Measurements from ENCODE around the gene DDR1. TPM values are rescaled to one million over a fixed set of nuclear protein-coding genes. Genes with fewer than 3 reads are reported as not detected.

DDR1 gene
- total and polyA plus RNA-seq, 2 experiments from 2014 or later: 58.3 to 154 TPM

- TF ChIP-seq EZH2phosphoT487 (IDR thresholded peaks at IDR 0.05; ENCODE audit: unreplicated experiment) (no peak), STAT1 (IDR thresholded peaks at IDR 0.05; ENCODE audit: unreplicated experiment) (no peak), ZNF462 (CRISPR knock-in tag; IDR thresholded peaks at IDR 0.05) (no peak), POLR2AphosphoS5 (IDR thresholded peaks at IDR 0.05; ENCODE audit: low read depth) (no peak), EZH2 (IDR thresholded peaks at IDR 0.05; ENCODE audit: low read depth, unreplicated experiment) (no peak), CREB1 (CRISPR knock-in tag; IDR thresholded peaks at IDR 0.05; ENCODE audit: low read depth) (no peak), CTCF (conservative IDR thresholded peaks at IDR 0.05; ENCODE audit: low read depth in 2 of 2) (no peak), NANOG (IDR thresholded peaks at IDR 0.05; ENCODE audit: borderline replicate concordance) (no peak), ZNF331 (CRISPR knock-in tag; IDR thresholded peaks at IDR 0.05; ENCODE audit: low read depth) (no peak), ETS1 (IDR thresholded peaks at IDR 0.05) (no peak)
- no peaks in the 10 kb centered on the region for H3K9me2 ChIP-seq (ENCODE audit: insufficient read depth)
- H3K4me2 ChIP-seq: no peak overlapping the region
- DNase-seq (ENCODE audit: low spot score): no peak
- H3K36me3 ChIP-seq (ENCODE audit: insufficient read depth): no peaks in the 10 kb centered on the region; the same call in 1 of the 2 replicates
- Mint-ChIP-seq H3K9me3 (no peaks in the 10 kb centered on the region; the same call in 2 of the 3 replicates), H3K36me3 (ENCODE audit: low read depth) (peaks cover 66% of the 10 kb centered on the region), H3K27ac (no peak overlapping the region), H3K4me1 (peaks cover 26% of the 10 kb centered on the region), H3K4me3 (no peak overlapping the region), H3K27me3 (ENCODE audit: insufficient read depth, low read depth, poor library complexity) (peaks cover 14% of the 10 kb centered on the region)
- H2AFZ ChIP-seq: no peak overlapping the region
- peaks cover 8% of the 10 kb centered on the region; the same call in 1 of the 2 replicates for H3K4me1 ChIP-seq (ENCODE audit: insufficient read depth)
- H3K79me2 ChIP-seq (replicated peaks; ENCODE audit: insufficient read depth): no peaks in the 10 kb centered on the region
- H4K20me1 ChIP-seq (replicated peaks; ENCODE audit: insufficient read depth): no peaks in the 10 kb centered on the region
- no peak overlapping the region for H3K27ac ChIP-seq (ENCODE audit: low read depth)
- 0 out of 2 replicates have a peak, but pooled peaks cover 9% of the 10 kb centered on the region for H3F3A ChIP-seq (replicated peaks; ENCODE audit: low read depth)
- ATAC-seq: no peak
- H3K4me3 ChIP-seq: no peak overlapping the region
- no peaks in the 10 kb centered on the region for H3K27me3 ChIP-seq (ENCODE audit: insufficient read depth)
Observed at GRCh38 chr6:30918670-30919069, 34.4 kb downstream of the DDR1 start.

Measured in GM23338 (cell line).